ENCODE results near the gene NUDT16L1. TPM values are rescaled to one million over a fixed set of nuclear protein-coding genes. Genes with fewer than 3 reads are reported as not detected.

NUDT16L1 gene
- total RNA-seq = 19.4 and 23.5 TPM in 2 replicates

DNA sequence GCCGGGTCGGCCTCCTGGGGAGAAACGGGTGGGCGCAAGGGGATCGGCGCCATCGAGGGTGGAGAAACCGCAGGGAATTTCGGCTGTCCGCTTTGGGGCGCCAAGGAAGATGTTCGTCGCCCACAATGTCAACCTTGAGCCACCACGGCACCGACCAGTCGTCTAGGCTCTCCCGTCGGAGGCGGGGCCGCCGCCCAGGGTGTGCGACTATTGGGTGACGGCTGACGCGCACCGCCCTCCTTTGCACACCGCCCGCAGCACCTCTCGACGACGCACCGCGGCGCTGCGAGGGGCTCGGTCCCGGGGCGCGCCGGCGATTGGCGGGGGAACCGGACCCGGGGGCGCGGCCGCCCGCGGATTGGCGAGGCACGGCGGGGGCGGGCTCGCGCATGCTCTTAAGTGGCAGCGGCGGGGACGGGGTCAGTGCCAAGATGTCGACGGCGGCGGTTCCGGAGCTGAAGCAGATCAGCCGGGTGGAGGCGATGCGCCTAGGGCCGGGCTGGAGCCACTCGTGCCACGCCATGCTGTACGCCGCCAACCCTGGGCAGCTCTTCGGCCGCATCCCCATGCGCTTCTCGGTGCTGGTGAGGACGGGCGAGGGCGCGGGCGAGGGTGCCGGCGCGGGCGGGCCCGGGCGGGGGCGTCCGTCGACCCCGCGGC is at the start of gene NUDT16L1:
Gene NUDT16L1, plus strand, starts transcription at position 267 of the 660 bp plus-strand sequence. Its CDS starts 165 bp downstream, at position 432.

DNA sequence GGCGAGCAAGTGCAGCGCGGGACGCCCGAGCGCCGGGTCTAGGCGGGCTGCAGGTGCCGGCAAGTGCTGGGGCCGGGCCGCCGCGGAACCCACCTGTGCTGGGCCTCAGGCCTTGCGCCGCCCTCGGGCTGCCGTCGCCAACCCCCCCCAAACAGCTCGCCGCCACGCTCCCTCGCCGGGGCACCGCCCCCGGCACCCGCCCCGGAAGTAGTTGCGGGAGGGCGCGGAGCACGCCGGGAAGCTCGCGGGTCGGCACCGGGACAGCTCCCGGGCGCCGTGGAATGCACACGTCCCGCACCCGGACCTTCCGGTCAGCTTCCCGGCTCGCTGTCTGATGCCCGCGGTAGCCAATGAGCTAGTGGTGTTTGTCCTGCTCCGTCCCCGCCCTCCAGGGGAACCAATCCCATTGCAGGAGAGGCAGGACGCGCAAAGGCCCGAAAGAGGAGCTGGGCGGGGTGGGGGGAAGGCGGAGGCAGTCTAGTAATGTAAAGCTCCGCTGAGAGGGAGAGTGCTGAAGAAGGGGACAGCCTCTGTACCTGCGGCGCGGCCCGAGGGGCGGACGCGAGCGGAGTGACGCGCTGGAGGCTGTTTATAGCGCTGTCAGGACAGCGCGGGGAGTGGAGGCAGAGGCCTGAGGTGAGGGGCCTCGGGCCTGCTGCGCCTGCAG is 40.8 kb downstream of the NUDT16L1 start, which contains the start of the genes ANKS3 and DNAAF8:
Gene ANKS3, minus strand, starts transcription at position 209 of the 667 bp plus-strand sequence. CDS start 4,122 bp downstream, outside the sequence.
Gene DNAAF8, plus strand, starts transcription at position 475 of the 667 bp plus-strand sequence. CDS start 1,978 bp downstream, outside the sequence.

Small RNA genes lying within 50 kb of the gene (small RNA-seq; reads per million reads assigned to genes)
- not detected for gene MIR6769A

Other genes starting within 250 kb of the NUDT16L1 start
- 45.0 and 78.3 TPM in 2 replicates for gene NMRAL1, start 218.9 kb upstream of the NUDT16L1 start, total RNA-seq
- gene HMOX2, start 217.2 kb upstream of the NUDT16L1 start, total RNA-seq = 41.5 and 46.9 TPM in 2 replicates
- 7.0 and 9.0 TPM in 2 replicates for gene CDIP1, start 154.8 kb upstream of the NUDT16L1 start, total RNA-seq
- not detected in 2 replicates for gene C16orf96, start 137.2 kb upstream of the NUDT16L1 start, total RNA-seq
- gene UBALD1, start 78.7 kb upstream of the NUDT16L1 start, total RNA-seq = 7.0 and 11.3 TPM in 2 replicates
- 31.6 and 35.6 TPM in 2 replicates for gene MGRN1, start 68.7 kb upstream of the NUDT16L1 start, total RNA-seq
- gene ANKS3, start 40.7 kb downstream of the NUDT16L1 start, total RNA-seq = 16.9 and 21.1 TPM in 2 replicates
- gene DNAAF8, start 41.0 kb downstream of the NUDT16L1 start, total RNA-seq = 0.37 and 0.59 TPM in 2 replicates
- gene ZNF500, start 73.6 kb downstream of the NUDT16L1 start, total RNA-seq = 9.6 and 13.1 TPM in 2 replicates
- not detected in 2 replicates for gene SEPTIN12, start 94.8 kb downstream of the NUDT16L1 start, total RNA-seq
- gene SMIM22, start 101.8 kb downstream of the NUDT16L1 start, total RNA-seq = not detected in 2 replicates
- gene ROGDI, start 109.1 kb downstream of the NUDT16L1 start, total RNA-seq = 8.4 and 9.6 TPM in 2 replicates
- gene GLYR1, start 153.7 kb downstream of the NUDT16L1 start, total RNA-seq = 37.5 and 64.1 TPM in 2 replicates
- gene UBN1, start 153.9 kb downstream of the NUDT16L1 start, total RNA-seq = 23.1 and 35.4 TPM in 2 replicates
- 63.1 and 90.0 TPM in 2 replicates for gene PPL, start 243.6 kb downstream of the NUDT16L1 start, total RNA-seq

Measured in subcutaneous preadipocyte (primary cell).